ENCODE results near the gene GADL1.

The GADL1 gene

DNA sequence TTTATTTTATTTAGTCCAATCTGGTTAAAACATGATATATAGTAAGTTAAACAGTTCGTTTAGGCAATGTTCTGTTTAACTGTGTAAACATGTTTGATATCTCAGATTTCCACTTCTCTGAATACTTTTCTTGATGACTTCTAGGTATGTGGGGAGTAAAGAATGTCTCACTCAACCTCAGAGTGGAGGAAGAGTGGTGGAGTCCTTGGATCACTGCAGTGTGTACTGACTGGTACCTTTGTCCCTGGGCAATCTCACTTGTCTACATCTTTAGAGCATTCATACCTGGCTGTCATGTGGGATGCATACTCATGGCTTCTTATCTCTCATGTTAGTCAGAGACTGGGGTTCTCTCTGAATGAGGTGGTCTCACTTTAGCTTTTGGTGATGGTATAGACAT, 15.6 kb downstream of the GADL1 start:
- no peak for DNase-seq (ENCODE audit: low read depth, low spot score)

DNA sequence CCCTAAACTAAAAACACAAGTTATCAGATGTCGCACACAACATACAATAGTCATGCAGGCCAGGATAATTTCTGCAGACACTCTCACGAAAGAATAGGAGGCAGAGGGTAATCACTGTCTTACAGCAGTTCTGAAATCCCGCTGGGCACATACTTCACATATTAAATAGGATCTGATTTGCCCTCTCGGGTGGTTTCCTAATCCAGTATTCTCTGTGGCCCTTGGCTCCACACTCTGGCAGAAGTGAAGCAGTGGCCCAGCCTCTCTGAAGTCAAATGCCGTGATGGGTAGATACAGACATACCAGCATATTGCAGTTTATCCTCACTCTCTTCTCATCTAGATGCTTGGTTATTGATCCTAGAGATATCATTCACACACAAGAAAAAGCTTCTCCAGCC, 19.0 kb downstream of the GADL1 start:
- DNase-seq (ENCODE audit: low read depth, low spot score), result no peak

DNA sequence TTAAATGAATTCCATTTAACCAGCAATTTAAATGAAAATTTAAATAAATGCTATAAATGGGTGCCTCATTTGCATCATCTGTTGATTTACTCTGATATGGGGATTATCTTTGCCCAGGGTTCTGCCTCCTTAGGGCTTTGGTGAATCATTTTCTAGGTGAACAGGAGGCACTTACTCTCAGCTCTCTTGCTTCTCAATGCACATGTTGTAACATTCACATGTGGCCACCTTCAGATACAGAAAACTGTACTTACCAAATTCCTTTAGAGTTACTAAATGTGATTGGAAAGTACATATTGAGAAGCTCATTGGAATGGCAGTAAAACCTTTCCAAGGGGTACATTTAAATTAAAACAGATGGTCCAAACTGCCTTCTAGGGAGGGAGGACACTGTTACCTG, 20.8 kb downstream of the GADL1 start:
- no peak for DNase-seq (ENCODE audit: low read depth, low spot score)

DNA sequence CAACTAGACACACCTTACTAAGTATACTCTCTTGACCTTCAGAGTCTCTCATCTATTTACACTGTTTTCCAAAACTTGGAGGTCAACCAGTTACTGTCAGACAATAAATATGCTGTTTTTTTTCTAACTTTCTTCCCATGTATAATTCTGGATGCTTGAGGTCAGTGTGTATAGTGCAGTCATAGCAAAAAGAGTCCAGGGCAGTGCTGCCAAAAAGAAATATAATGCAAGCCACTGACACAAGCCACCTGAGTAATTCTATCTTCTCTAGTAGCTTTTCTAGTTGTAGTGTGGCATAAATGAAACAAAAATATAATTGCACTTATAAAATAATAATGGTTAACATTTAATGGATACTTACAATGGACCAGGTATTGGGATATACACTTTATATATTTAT, 21.6 kb downstream of the GADL1 start:
- no peak for DNase-seq (ENCODE audit: low read depth, low spot score)

DNA sequence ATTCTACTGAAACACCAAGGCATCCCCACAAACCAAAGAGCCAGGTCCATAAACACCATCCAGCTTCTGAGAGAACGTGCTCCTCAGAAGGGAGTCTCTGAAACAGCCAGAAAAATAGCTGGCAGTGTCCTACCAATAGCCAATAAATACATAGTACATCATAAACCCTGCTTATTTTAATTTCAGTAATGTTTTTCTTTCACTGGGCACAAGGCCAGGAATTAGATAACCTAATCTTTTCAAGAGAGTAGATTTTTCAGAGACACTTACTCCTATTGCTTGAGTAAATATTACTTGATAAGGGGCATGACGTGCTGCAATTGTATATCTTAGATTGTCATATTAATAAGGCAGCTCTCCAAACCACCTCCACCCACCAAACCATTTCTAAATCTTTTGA, 22.7 kb downstream of the GADL1 start:
- no peak for DNase-seq (ENCODE audit: low read depth, low spot score)

DNA sequence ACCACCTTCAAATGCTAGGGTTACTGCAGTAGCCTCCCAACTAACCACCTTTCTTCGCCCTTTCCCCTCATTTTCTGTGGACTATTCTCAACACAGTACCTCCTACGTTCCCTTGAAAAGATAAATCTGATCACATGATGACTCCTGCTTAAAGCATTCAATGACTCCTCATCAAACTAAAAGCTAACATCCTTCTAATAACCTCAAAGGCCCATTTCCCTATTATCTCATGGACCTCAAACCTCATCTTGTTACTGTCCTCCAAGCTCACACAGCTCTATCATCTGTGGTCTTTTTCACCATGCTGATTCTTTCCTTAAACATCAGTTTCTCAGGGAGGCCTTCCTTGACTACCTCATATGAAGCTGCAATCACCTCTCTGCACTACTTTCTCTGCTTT, 29.6 kb downstream of the GADL1 start:
- no peak for DNase-seq (ENCODE audit: low read depth, low spot score)

DNA sequence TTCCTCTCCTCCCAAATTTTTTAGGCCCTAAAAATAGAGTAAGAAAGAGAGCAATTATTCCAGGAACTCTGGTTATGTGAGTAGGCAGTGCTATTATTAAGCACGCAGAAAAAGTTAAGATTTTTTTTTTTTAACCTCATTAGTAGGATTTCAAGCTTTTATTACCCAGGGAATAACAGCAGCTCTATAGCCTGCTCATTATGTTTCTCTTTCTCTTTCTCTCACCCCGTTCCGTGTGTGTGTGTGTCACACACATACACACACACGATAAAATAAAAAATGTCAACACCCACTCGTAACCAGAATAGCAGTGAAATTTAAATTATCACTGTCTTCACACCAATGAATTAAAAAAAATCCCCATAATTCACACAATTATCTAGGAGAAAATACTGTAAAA, 30.3 kb downstream of the GADL1 start:
- DNase-seq (ENCODE audit: low read depth, low spot score), result no peak

DNA sequence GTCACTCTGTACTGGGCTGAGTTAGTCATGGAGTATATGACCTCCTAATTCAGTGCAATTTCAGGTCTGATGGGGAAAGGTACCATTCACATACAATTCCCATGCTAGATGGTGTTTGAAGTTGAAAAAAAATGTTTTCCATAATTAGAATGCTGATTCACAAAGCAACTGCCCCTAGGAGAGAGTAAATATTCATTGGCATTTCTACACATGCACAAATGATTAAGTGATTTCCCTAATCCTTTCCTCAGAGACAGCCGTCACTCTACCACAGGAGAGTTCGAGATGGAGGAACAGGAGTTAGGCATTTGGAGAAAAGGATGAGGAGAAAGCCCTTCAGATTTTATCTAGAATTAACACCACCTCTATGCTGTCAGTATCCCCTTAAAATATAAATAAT, 32.5 kb downstream of the GADL1 start:
- no peak for DNase-seq (ENCODE audit: low read depth, low spot score)

DNA sequence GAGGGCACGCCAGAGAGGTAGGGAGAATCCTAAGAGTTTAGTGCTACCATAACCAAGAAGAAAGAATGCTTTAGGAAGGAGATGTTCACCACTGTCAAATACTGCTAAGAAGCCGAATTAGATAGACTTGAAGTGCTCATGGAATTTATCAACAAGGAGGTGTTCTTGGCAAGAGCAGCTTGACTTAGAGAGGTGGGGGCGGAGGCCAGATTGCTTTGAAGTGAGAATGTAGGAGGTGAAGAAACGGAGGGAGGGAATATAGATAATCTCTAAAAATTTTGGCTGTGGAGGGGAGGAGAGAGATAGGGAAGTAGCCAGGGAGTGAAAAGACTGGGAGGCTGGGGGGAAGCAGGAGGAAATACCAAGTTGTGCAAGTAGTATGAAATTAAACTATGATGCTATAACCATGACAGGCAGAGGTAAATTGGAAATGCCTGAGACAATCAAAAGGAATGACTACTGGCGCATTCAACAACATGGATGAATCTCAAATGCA, 35.5 kb downstream of the GADL1 start:
- no peak for DNase-seq (ENCODE audit: low read depth, low spot score)

DNA sequence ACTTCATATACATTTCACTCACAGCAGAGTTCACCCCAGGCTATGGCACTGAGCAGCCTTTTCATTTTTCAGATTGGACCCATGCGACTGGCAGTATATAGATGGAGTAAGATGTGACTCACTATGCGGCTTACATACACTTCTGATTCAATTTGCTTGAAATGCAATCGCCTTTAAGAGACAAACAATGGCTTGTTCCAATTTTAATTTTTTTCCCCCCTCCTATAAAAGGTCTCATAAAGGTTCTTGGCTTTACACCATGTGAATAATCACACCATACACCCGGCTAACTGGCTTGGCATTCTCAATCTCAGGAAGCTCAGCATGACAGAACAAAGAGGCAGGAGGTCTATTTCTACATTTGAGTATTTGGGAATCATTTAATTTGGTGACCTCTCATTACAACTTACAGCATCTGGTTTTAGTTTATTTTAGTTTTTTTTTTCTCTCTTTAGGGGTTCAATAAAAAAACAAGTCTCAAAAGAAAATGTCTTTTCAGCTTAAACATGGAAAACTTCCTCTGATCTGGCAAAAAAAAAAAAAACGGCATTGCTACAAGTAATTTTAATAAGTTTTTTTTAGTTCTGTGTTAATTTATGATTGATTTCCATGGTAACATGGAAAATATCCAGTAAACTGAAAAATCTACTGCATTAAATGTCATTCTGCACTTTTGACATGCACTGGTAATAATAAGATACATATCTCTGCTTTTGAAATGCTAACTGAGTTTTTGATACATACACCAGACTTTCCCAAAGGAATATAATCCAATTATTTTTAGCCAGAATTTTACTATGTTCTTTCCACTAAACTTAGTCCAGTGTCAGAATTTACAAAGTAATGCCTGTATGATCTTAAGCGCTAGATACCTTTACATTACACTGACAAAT, 38.8 kb downstream of the GADL1 start:
- no peak for DNase-seq (ENCODE audit: low read depth, low spot score)

DNA sequence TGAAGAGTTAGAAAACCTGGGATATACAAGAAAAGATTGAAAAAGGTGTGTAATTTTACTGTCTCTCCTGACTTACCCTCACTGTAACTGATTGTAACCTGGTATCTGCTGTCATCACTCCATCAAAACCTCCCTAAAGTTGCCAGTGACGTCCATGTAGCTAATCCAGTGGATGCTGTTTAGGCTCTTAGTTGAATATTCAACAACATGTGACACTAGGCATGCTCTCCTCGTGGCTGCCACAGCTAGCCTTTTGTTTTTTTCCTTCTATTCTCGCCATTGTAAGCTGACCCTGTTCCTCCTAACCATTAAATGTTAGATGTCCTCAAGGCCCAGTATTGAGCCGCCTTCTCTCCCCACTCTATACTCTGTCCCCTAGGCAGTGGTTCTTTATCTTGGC, 41.6 kb downstream of the GADL1 start:
- DNase-seq (ENCODE audit: low read depth, low spot score), result no peak

DNA sequence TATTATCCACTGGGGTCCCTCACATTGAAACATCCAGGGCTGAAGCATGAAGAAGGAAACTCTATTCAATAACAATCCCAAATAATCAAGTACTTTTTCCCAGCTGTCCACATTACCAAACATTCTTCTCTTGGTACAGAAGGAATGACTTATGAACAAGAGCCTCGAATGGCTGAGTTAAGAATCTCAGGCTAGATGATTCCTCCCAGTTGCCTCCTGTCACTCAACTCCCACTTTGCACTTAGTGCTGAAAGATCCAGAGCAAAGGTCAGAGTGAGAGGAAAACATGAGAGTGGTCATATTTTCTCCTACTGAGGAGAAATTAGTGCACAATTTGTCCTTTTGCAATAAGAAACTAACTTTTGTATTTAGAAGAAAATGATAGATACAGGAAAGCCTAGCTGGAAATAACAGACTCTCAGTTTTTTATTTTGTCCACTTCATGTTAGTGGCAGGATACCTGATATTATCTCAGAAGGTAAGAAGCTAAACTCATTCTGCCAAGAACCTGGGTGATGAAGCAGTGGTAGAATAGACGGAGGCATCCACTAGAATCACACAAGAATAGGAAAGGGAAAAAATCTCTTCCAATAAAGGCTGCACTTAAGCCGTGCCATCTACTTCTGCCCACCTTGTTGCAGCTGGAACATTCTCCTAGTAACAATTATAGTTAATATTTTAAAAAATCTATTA, 46.2 kb downstream of the GADL1 start:
- DNase-seq (ENCODE audit: low read depth, low spot score), result no peak

DNA sequence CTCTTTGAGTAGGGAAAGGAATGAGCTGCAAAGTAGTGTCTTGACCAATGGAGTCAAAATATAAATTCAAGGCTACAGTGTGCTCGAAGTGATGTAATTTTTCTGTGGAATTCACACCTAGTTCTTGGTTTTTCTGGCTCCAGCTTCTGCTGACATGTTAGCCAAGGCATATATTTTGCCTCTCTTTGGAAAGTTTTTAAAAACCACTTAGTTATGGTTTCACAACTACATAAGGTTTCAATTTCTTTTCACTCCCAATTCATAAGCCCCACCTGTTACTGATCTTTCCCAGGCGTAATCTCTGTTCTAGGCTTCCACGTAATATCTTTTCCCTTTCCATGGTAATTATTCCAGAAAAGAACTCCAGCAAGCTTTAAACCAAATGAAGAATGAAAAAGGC, 46.9 kb downstream of the GADL1 start:
- DNase-seq (ENCODE audit: low read depth, low spot score), result no peak

DNA sequence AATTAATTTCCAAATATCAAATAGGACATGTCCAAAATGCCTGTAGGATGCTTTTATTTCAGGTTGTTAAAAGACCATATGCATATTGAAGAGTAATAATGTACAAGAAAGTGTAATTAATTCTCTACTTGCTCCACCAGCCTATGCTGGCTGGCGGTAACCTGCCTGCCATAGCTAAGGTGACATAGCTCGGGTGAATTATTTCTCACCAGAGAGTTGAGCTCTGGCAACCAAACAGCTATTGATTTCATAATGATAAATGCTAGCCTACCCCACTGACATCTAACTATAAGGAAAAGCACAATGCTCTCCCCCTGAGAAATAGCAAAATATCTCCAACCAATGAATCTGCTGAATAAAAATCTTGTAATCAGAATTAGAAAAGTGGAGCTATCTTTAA, 48.9 kb downstream of the GADL1 start:
- DNase-seq (ENCODE audit: low read depth, low spot score), result no peak

DNA sequence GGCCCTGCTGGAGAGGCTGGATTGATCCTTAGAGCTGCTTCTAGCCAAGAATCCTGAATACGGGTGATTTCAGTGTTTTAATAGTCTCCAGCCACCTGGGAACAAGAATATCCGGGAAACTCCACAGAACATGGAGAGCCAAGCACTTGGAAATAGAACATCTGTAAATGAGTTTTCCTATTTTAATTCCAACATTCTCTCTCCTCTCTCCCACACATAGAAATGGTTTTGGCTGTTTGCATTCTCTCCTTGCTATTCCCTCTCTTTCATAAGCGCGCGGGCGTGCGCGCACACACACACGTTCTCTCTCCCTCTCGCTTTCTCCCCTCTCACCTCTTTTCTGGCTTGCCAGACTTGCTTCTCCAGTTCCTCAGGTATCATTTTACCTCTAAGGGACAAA, 50.6 kb downstream of the GADL1 start:
- no peak for DNase-seq (ENCODE audit: low read depth, low spot score)

DNA sequence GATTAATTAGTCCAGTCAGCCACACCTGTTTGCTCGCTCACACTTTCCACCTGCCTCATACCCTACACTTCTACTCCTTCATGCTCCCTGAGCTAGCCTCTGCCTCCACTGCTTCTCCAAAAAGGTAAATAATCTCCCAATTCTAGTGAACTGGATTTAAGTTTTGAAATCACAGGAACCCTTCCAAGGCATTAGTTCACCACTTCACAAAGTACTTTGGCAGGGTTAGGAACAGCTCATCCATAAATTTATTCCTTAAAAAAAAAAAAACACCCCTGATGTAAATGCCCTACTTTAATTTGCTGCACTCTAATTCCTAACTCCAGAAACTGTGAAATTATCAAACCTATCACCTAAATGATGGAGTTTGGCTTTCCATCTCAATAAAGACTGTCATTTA, 58.3 kb downstream of the GADL1 start:
- no peak for DNase-seq (ENCODE audit: low read depth, low spot score)

DNA sequence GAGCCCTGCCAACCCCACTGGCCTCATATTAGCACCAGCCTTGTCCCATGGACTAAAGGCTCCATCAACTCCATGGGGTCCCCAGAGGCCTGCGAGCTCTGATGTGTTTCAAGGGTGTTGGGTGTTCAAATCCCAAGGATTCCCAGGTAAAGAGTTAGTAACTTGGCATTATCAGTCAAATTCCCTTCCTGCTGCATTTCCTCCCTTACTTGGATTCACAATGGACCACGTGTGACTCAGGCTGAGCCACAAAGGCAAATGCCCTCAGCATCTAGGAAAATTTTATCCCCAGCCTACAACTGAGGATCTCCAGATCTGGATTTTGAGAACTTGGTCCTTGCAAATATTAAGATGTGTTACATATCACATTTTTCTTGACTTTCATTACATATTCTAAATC, 58.8 kb downstream of the GADL1 start:
- no peak for DNase-seq (ENCODE audit: low read depth, low spot score)

DNA sequence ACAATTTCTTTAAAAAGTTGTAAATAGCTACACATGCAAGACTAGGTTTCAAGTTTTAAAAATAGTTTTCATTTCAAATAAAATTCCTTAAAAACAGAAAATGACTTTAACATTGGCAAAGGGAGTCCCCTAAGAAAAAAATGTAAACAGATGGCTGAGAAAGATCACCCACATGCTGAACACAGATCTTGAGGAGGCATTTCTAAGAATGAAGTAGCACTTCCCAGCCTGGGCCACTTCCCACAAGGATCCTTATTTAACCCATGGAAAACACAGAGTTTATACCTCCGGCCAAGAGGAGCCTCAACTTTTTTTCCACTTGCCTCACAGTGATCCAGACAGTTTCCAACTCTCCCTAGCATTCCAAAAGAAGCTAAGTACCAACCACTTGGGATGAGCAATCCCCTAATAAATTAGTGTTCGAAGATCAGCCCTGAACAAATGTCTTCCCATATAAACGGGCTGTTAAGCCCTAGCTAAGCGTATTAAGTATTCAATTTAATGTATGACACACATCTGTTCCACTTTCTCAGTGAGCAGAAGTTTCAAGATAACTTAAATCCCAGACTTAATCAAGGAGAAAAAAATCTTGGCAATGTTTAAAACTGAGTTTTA, 61.4 kb downstream of the GADL1 start:
- DNase-seq (ENCODE audit: low read depth, low spot score), result no peak

DNA sequence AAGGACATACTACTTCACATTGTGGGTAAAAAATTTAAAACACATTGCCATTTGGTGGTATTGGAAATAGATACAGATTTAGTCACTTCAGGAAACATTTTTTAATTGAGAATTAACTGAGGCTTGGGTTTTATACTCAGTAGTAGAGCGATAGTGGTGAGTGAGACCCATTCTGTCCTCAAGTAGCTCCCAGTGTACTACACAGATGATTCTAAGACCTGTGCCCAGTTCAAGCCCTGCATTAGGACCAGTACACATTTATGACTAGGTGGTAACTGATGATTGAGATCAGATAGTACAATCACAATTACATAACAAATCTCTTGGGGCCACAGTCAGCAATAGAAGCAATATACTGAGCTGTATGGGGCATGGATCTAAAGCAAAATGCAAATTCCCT, 67.4 kb downstream of the GADL1 start:
- DNase-seq (ENCODE audit: low read depth, low spot score), result no peak

DNA sequence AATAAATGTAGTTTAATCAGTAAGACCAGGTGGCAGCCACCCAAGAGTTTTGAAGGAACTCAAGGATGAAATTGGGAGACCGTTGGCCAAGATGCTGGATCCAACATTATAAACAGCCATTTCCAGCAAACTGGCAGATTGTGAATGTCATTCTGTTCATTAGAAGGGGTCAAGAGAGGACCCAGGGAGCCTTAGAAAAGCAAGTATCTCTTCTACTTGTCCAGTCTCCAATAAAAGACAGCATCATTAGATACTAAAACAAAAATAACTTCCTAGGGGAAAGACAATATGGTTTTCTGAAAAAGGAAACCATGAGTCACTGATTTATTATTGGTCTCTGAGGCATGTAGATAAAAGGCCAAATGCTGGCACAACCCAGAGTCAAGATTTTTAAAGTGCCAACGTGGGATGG, 67.9 kb downstream of the GADL1 start:
- DNase-seq (ENCODE audit: low read depth, low spot score), result no peak

DNA sequence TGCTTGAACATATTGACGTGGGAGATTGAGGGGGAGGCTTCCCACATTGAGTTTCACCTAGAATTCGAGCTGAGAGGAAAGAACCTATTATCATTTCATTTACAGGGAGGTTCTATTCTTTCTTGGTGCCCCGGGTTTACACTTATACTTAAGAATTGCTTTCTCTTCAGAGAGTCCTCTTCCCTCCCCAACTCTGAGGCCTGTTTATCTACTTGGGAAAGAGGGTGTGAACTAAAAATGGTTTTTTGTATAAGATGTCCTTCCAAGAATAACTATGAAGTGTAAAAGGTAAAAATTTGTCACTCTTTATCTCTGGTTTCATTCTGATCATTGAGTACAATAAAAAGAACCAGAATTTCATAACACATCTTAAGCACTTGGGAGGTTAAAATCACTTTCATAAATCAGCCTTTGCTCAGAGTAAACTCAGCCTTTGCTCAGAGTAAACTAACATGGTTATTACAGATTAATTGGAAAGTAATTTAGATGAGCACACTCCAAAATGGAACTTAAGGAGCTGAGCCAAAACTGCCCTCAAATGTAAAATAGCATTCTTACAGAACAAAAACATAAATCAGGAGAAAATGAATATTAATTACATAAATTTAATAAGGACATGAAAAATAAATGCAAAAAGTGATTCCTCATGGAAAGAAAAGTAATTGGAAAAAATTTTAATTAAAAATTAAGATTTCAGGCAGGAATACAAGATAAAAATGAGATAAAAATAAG, 75.2 kb downstream of the GADL1 start:
- no peak for DNase-seq (ENCODE audit: low read depth, low spot score)

DNA sequence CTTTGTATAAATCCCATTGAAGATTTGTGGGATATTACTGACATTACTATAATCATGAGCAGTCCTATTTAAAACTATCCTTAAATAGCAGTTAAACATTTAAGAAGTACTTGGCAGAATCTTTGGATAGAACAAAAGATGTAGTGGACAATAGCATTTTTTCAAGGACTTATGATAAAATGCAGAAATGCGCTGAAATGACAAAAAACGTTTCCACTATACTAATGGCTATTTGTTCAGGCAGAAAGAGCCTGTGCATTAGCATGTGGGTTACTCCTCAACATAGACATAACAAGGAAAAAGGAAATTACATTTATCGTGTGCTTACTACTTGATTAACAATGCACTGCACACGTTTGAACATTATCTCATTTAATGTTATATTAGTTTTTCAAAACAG, 80.7 kb downstream of the GADL1 start:
- no peak for DNase-seq (ENCODE audit: low read depth, low spot score)

All from ELF-1 (cell line).